Stimulated activated CD4-positive, alpha-beta T cell treated with anti-CD3 and anti-CD28 coated beads, TNF-alpha, amount 100 ng/mL, for 24 hours (primary cell): Measurements from ENCODE around the gene EMC1.
"Not testable (repeated sequence)": the region's sequence is repeated elsewhere in the genome, so short reads cannot be mapped to it uniquely, and the experiment has no call there.

Source experiments
- DNase-seq, 3 experiments: peaks; one replicate each; pipeline ENCODE4 v3.0.0-alpha.2; 2020; ENCODE audit warnings: low read depth in 3 of 3

The EMC1 gene

DNA sequence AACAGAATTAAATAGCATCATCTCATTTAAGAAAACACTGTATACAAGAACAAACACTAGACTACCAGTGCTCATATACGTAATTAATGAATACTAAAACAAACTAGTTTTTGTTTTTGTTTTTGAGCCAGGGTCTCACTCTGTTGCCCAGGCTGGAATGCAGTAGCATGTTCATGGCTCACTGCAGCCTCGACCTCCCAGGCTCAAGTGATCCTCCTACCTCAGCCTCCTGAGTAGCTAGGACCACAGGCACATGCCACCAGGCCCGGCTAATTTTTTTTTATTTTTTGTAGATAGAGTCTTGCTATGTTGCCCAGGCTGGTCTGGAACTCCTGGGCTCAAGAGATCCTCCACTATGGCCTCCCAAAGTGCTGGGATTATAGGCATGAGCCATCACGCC lies 34.7 kb downstream of the EMC1 start:
- DNase-seq, result not testable (repeated sequence)

GRCh38 chr1:19213580-19213979 lies 37.7 kb downstream of the EMC1 start:
- DNase-seq, result no peak

DNA sequence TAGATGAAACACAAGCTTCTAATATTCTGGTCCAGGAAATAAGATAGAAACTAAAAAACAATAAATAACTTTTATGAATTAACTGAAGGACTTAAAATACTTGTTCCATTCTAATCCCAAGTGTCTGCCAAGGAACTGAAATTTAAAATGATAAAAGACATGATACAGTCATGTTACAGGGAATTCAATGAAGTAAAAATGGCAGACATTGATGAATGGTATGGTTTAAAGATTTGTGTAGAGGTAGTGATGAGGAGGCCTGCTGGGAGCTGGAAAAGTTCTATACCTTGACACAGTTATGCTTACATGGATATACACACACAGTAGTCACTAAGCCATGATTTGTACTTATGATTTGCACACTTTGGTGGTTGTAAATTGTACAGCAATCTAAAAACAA lies 39.2 kb downstream of the EMC1 start:
- DNase-seq, result no peak

DNA sequence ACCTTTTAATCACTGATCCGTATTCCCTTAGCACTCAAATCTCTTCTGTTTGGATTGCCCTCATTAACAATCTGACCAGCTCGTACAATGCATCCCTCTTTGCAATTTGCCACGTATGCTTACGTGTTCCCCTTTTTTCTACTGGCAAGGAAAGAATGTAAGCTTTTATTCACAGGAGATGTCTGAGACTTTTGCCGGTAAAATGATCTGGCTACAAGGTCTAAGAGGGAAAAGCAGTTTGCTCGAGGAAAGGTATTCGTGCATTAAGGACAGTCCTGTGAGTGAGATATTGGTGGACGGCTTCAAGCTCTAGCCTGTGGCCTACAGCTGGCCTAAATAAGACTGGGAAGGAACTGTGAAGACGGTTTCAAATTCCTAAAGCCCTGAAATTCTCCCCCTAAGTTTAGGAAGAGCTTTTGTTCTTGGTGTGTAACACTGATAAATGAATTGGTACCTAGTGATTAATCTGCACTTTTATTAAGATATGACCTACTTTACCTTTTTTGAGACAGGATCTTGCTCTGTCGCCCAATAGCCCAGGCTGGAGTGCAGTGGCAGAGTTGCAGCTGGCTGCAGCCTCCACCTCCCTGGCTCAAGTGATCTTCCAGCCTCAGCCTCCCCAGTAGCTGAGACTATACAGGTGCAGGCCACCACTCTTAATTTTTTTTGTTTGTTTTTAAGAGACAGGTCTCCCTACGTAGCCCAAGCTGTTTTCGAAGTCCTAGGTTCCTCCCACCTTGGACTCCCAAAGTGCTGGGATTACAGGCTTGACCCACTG lies 40.4 kb downstream of the EMC1 start:
- DNase-seq, result no peak

DNA sequence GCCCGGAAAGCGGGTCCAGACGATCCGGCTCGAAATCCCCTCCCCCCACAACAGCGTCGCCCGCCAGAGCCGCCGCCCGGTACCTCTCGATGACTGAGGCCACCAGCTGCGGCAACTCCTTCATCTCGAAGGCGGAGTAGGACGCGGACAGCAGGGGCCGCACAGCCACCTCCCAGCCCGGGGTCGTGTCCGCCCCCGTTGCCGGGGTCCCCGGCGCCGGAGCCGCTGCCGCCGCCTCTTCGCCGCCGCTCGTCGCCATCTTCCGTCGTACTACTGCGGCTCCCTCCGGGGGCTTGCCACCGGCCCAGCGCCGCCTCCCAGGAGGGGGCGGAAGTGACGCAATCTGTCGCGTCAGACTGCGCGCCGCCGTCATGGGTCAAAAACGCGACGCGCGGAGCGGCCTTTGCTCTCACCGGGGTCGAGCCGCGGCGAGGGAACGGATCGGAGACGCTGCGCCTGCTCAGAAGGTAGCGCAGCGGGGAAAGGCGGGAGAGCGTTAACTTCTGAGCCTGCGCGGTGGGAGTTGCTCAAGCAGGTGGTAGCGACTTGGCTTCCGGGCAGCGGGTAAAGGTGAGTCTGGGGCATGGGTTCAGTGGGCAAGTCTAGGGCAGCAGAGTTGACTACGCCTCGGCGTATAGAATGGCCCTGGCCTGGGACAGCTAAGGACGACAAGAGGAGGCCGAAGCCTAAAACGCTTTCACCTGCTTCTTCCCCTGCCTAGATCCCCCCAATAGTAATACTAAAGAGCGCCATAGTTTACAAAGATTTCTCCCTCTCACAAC lies 41.1 kb downstream of the EMC1 start, which contains the start of gene UBR4:
Gene UBR4 (minus strand): TSS at position 277 of the 782 bp plus-strand sequence. CDS start 18 bp downstream, at position 259.
- peak; percentile 96 to 97 (median 97) for DNase-seq

GRCh38 chr1:19209439-19209989 lies 41.8 kb downstream of the EMC1 start:
- peak; percentile 40 to 73 (median 47) for DNase-seq

- no peak for DNase-seq
These were observed 42.5 kb downstream of the EMC1 start for GRCh38 chr1:19208710-19209438.

DNA sequence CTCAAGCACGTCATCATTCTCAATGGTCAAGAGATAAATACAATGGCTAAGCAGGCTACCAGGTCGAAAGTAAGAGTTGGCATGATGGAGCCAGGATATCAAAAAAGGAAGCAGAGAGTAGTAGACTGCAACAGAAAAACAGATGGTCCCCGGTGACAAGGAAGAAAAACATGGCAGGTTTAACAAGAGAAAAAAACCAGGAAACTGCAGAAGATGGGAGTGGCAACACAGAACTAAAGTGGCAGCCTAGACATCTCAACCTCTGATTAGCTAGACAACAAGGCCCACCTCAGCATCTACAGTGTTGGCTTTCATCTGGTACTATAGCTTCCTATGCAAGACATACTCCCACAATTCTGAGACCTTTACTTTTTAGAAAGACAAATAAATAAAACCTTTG lies 44.4 kb downstream of the EMC1 start:
- no peak for DNase-seq

- DNase-seq, result no peak
These were observed 45.5 kb downstream of the EMC1 start for GRCh38 chr1:19205845-19206244.

DNA sequence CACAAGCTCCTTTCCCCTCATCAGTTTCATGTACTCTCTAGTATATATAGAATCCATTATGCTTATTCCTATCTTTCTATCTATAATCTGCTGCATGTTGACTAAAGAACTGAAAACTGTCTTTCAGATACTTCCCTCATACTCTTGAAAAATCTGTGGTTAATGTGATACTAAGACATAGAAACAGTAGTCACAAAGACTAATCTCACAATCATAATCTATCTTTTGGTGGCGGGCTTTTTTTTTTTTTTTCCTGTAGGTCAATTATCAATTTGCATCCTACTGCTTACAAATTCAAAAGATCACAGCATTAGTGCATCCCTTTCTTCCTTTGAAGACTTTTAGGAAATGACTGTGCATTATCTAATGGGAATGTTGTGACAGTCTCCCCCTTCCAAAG lies 45.9 kb downstream of the EMC1 start:
- DNase-seq, result no peak

DNA sequence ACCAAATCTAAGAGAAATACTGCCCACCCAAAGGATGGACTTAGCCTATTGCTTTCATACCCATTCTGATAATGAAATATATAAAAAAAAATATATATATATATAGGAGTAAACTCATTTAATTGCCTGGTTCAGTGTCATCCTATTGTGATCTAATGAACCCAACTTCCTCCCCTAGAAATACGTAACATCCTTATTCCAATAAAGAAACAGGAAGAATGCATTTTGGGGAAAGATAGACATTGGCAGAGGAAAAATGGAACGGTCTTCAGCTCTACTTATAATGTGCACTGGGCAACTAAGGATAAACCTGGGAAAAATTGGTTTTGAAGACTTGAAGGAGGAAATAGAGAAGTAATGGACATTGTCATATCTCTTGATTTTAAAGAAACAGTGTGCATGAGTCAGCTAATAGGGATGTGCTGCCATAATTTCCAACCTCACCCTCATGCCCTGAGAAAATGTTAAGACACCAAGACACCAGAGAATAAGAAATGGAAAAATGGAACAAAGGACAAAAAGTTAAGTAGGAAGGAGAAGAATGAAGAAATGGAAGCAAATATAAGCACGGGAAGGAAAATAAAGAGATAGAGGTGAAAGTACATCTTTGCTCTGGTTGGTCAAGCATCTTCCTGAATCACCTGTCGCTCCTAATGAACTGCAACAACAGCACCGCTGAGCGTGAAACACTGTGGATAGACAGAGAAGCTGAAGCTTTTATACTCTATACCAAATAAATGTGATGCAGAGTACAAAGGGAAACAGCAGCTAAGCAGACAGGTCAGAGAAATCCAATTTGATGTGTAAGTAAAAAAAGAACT lies 46.7 kb downstream of the EMC1 start:
- no peak for DNase-seq

- no peak for DNase-seq
These were observed 47.9 kb downstream of the EMC1 start for GRCh38 chr1:19203440-19203839.

DNA sequence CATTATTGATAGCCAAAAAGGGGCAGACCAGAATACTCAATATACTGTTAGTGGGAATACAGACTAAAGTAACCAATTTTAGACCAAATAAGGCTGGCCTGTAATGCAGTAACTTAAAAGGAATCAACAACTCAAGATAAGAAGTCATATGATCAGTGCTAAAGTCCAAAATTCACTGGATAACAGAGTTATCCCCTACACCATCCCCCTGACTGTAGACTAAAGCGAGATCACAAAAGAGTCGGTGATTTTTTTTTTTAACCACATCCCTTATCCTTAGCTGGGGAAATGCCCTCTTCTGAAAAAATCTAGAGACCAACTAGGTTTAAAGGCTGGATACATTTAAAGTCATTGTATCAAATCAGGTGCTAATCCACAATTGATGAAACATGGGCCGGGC lies 48.9 kb downstream of the EMC1 start:
- DNase-seq, result no peak

GRCh38 chr1:19199969-19200604 lies 51.2 kb downstream of the EMC1 start:
- no peak for DNase-seq

- DNase-seq, result no peak
These were observed 51.9 kb downstream of the EMC1 start for GRCh38 chr1:19199329-19199968.

DNA sequence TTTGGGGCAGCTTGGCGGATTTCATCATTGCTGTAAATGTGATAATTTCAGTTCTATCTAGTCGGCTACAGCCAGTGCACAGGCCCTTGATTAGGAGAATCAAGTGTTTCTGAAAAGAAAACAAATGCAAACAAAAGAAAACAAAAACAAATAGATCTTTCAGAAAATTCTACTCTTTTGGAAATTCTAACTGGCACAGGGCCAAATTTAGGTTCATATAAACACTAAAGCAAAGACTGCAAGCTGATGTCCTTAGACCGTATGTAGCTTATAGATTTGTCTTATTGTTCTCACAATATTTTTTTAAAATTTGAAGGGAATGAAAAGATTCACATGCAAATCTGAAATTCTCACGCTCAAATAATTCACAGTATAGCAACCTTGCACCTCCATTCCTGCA lies 52.5 kb downstream of the EMC1 start:
- no peak for DNase-seq

- no peak for DNase-seq
These were observed 53.5 kb downstream of the EMC1 start for GRCh38 chr1:19197845-19198244.

GRCh38 chr1:19196331-19196730 lies 55.0 kb downstream of the EMC1 start:
- no peak for DNase-seq

DNA sequence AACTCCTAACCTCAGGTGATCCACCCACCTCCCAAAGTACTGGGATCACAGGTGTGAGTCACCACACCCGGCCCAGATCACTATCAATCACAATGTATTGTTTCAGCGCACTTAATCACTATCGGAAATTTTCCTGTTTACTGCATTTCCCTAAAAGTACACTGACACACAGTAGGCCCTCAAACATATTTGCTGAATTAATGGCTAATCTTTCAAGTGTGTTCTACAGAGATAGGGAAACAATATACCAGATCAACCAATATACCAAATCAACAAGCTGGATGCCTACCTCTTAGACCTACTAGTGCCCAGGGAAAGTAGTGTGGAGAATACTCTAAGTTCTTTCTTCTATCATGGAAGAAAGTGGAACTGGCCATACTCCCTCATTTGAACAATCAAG lies 58.3 kb downstream of the EMC1 start:
- DNase-seq, result no peak

DNA sequence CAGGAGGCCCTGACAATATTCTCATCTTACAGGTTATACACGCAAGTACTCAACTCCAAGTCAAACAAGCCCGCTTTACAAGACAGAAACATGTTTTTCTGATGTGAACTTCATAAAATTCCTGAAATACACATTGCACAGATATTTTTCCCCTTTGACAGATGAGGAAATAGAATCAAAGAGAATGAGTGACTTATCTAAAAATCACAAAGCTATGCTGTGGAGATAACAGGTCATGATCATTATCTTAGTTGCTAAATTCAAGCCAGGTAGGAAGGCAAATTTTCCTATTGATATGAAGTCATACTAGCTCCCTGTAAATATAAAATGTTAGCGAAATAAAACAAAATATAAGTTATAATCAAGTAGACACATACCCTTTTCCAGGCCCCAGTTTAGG lies 59.5 kb downstream of the EMC1 start:
- DNase-seq, result no peak
